Cardiac septum (tissue), 1 donor: Measurements from ENCODE around the gene MUCL1. TPM values are rescaled to one million over a fixed set of nuclear protein-coding genes. Genes with fewer than 3 reads are reported as not detected.
"Not testable (repeated sequence)": the region's sequence is repeated elsewhere in the genome, so short reads cannot be mapped to it uniquely, and the experiment has no call there.

Source experiments
- DNase-seq: peaks from one replicate; pipeline ENCODE4 v3.0.0-alpha.2; 2020; ENCODE audit warnings: low spot score
- intact Hi-C: fragments of 100-400 bp; cut with DNase I; formaldehyde crosslinking; loops from one replicate; pipeline ENCODE4 v1.14.0; 2022
- total RNA-seq: library from RNA; stranded (reverse); fragmentation: NEBNext Ultra II Directional; extraction: Animal tissue kit (Norgen Biotek cat#: 25700); gene quantifications from one replicate; pipeline ENCODE4 v1.2.1, GENCODE V29; 2021
- donor health status: DM: no; HTN: no; CAD: no.

The MUCL1 gene
- total RNA-seq, 1 donor from 2014 or later = not detected

DNA sequence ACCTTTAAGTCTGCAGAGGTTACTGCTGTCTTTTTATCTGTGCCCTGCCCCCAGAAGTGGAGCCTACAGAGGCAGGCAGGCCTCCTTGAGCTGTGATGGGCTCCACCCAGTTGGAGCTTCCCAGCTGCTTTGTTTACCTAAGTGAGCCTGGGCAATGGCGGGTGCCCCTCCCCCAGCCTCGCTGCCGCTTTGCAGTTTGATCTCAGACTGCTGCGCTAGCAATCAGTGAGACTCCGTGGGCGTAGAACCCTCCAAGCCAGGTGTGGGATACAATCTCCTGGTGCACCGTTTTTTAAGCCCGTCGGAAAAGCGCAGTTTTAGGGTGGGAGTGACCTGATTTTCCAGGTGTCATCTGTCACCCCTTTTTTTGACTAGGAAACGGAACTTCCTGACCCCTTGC is 34.1 kb downstream of the MUCL1 start:
- DNase-seq, intact Hi-C loops: not testable (repeated sequence)

- DNase-seq = no peak
- intact Hi-C loops = no loop called here
Measured at GRCh38 chr12:54890339-54890738, 36.0 kb downstream of the MUCL1 start.

DNA sequence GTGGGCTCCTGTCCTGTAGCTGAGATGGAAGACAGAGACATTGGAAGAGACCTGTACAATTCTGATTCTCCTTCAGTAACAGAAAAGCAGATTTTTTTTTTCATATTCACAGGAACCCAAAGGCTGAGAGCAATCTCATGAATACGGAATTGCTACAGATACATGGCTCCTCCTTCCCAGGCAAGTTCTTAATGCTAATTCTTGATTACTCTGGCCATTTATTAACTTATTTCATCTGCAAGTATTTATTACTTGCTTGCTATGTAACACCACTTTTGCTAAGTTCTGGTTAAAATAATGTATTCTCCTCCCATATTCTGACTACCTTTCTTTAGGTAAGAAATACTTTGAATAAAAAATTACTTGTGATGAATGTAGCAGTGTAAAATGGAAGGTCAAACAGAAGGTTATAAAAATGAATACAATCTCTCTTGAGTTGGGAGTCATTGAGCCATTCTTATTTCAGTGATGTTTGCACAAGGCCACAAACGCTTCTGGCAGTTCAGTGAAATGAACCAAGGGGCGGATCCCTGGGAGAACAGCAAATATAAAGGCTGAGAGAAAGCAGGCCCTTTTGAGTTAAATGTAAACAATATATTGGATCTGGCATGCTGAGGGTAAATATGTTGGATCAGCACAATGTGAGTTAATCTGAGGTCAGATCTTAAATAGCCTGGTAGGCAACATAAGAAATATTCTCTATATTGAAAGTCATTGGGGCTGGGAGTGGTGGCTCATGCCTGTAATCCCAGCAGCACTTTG is 37.6 kb downstream of the MUCL1 start:
- DNase-seq = no peak
- intact Hi-C loops = no loop called here

Other genes with a start within 250 kb of the MUCL1 start
- gene LACRT, start 219.6 kb upstream of the MUCL1 start, total RNA-seq = not detected
- not detected for gene DCD, start 206.2 kb upstream of the MUCL1 start, total RNA-seq
- 0.65 TPM for gene TESPA1, start 130.2 kb downstream of the MUCL1 start, total RNA-seq
- not detected for gene NEUROD4, start 165.5 kb downstream of the MUCL1 start, total RNA-seq